ENCODE measurements around the gene CALCA. TPM values are rescaled to one million over a fixed set of nuclear protein-coding genes. Genes with fewer than 3 reads are reported as not detected.

The CALCA gene, protein sequence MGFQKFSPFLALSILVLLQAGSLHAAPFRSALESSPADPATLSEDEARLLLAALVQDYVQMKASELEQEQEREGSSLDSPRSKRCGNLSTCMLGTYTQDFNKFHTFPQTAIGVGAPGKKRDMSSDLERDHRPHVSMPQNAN
- total RNA-seq (2022; extraction: Qiagen RNA extraction), result 0.14 TPM in 1 of 5 replicates, not detected in the others

DNA sequence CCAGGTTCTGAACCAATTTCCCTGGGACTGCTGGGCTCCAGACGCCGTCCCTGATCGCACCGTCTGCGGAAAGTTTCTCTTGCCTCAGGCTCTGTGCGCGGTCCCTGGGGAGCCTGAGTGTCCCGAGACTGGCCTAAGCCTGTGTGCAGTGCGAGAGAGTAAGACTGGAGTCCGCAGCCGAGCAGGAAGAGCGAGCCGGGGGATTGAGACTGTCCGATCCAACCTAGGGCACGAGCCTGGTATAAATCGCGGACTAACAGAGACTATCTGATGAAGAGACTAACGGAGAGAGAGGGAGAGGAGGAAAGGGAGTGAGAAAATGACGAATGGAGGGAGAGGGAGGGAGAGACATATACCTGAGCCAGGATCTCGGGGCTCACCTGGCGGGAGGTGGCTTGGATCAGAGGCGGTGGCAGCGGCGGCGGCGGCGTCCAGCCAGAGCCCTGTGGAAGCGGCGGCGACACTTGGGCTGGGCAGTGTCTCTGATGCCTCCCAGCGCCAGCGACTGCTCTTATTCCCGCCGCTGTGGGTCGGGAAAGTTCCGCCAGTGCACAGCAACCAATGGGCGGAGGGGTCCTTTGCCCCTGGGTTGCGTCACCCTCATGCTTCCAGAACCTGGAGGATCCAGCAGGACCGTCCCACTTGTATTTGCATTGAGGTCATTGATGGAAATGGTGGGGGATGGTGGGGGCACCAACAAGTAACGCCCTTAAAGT lies at the start of gene CALCA:
CALCA (minus strand) TSS at position 487 of the 716 bp plus-strand sequence. CDS start 1,159 bp downstream, outside the sequence.

Other genes starting within 250 kb of the CALCA start
- 10.9 to 12.8 TPM (median 12.1 TPM) in 5 replicates for gene CYP2R1, start 80.1 kb downstream of the CALCA start, total RNA-seq (2022; extraction: Qiagen RNA extraction)
- 0.07 to 0.09 TPM in 2 of 5 replicates, not detected in the others for gene CALCB, start 101.2 kb upstream of the CALCA start, total RNA-seq (2022; extraction: Qiagen RNA extraction)
- not detected in 5 replicates for gene INSC, start 142.6 kb upstream of the CALCA start, total RNA-seq (2022; extraction: Qiagen RNA extraction)